T-helper 1 cell treated with Interleukin-12 subunit alpha and Interleukin-12 subunit beta and Interleukin-4 antibody, amounts not matched to agents 30 μg/mL and 1 μg/mL, for 36 hours (primary cell): ENCODE results near the gene E2F8.
A peak's percentile ranks its signal among the peaks of the same experiment; 100 is the strongest.
"Not testable (repeated sequence)": the region's sequence is repeated elsewhere in the genome, so short reads cannot be mapped to it uniquely, and the experiment has no call there.

Experiments used
- H3K27ac Mint-ChIP-seq: one replicate; pipeline ENCODE4 v1.8.0; 2021; ENCODE audit warnings: mild to moderate bottlenecking, mixed read lengths
- H3K27me3 Mint-ChIP-seq: one replicate; pipeline ENCODE4 v1.8.0; 2021; ENCODE audit warnings: low read depth, mixed read lengths
- H3K36me3 Mint-ChIP-seq: one replicate; pipeline ENCODE4 v1.8.0; 2021; ENCODE audit warnings: low read depth, mixed read lengths
- H3K4me1 Mint-ChIP-seq: one replicate; pipeline ENCODE4 v1.8.0; 2021; ENCODE audit warnings: low read depth, mixed read lengths
- H3K4me3 Mint-ChIP-seq: one replicate; pipeline ENCODE4 v1.8.0; 2021; ENCODE audit warnings: mild to moderate bottlenecking, moderate library complexity, mixed read lengths
- H3K9me3 Mint-ChIP-seq: one replicate; pipeline ENCODE4 v1.8.0; 2021; ENCODE audit warnings: mixed read lengths

E2F8 gene, protein sequence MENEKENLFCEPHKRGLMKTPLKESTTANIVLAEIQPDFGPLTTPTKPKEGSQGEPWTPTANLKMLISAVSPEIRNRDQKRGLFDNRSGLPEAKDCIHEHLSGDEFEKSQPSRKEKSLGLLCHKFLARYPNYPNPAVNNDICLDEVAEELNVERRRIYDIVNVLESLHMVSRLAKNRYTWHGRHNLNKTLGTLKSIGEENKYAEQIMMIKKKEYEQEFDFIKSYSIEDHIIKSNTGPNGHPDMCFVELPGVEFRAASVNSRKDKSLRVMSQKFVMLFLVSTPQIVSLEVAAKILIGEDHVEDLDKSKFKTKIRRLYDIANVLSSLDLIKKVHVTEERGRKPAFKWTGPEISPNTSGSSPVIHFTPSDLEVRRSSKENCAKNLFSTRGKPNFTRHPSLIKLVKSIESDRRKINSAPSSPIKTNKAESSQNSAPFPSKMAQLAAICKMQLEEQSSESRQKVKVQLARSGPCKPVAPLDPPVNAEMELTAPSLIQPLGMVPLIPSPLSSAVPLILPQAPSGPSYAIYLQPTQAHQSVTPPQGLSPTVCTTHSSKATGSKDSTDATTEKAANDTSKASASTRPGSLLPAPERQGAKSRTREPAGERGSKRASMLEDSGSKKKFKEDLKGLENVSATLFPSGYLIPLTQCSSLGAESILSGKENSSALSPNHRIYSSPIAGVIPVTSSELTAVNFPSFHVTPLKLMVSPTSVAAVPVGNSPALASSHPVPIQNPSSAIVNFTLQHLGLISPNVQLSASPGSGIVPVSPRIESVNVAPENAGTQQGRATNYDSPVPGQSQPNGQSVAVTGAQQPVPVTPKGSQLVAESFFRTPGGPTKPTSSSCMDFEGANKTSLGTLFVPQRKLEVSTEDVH

DNA sequence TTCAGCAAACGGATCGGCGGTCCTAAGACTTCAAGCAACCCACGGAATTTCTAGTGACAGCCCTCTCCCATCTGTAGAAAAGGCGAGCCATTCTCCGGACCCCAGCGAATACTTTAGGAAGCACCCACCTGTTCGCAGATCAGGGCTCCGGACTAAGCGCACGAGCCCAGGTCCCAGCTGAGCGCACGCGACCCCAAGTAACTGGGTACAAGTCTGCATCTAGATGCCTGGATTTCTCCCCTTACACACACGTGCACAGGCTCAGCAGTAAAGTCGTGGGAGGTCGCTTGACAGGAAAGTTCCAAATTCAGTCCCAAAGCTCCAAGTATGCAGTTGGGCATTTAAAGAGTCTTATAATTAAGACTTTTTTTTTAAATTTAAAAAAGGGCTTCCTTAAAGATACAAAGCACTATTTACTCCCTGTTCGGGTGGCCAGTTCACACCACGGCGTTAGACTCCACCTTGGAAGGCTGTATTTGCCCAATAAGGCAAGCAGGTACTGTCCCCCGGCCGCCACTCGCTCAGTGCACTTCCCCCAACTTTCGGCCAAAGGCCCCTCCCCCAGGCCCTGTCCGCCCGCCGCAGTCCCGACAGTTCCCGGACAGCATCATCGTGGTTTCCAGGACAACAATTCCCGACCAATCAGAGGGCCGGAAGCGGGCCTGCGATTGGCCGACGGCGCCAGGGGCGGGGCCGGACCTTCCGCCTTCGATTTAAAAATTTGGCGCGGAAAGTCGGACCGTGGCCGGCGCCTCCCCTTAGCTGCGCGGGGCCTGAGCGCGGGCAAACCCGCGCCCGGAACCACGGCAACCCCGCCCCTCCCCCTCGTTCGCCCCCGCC is at the start of gene E2F8:
TSS of gene E2F8 (minus strand) at position 526 of the 840 bp plus-strand sequence. CDS start 824 bp downstream, outside the sequence.
- Mint-ChIP-seq H3K27ac (peak within 1 kb of the TSS; percentile 81), H3K4me3 (peak within 1 kb of the TSS; percentile 94)

DNA sequence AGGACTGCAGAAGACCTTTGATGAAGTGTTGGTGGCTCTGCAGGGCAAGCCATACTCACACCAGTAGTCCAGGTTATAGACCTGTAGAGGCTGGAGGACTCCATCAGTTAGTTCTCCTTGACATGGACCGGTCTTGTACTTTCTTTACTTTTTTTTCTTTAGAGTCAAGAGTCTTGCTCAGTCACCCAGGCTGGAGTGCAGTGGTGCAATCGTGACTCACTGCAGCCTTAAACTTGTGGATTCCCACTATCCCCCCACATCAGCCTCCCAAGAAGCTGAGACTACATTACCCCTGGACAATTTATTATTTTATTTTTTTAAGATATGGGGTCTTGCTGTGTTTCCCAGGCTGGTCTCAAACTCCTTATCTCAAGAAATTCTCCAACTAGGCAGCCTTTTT is 49.6 kb upstream of the E2F8 start:
- Mint-ChIP-seq H3K9me3 (no peaks in the 10 kb centered on the region), H3K27ac (no peak overlapping the region), H3K27me3 (peaks cover 15% of the 10 kb centered on the region), H3K4me3 (no peak overlapping the region), H3K4me1 (no peaks in the 10 kb centered on the region), H3K36me3 (no peaks in the 10 kb centered on the region)

More for the DNA sequence above, at the start of gene E2F8:
- H3K9me3 Mint-ChIP-seq: no peaks in the 10 kb centered on the region
- peaks cover 20% of the 10 kb centered on the region for H3K36me3 Mint-ChIP-seq
- H3K4me1 Mint-ChIP-seq: peaks cover 33% of the 10 kb centered on the region
- H3K27me3 Mint-ChIP-seq: peaks cover 16% of the 10 kb centered on the region

- Mint-ChIP-seq H3K27me3 (peaks cover 8% of the 10 kb centered on the region), H3K4me1 (peaks cover 2% of the 10 kb centered on the region), H3K36me3 (no peaks in the 10 kb centered on the region), H3K27ac (no peak overlapping the region), H3K9me3 (no peaks in the 10 kb centered on the region), H3K4me3 (no peak overlapping the region)
These were observed 47.5 kb upstream of the E2F8 start for GRCh38 chr11:19288256-19288655.

GRCh38 chr11:19286411-19286810 is 45.7 kb upstream of the E2F8 start:
- Mint-ChIP-seq H3K4me3 (no peak overlapping the region), H3K36me3 (no peaks in the 10 kb centered on the region), H3K9me3 (no peaks in the 10 kb centered on the region), H3K4me1 (peaks cover 2% of the 10 kb centered on the region), H3K27ac (no peak overlapping the region), H3K27me3 (peaks cover 7% of the 10 kb centered on the region)

DNA sequence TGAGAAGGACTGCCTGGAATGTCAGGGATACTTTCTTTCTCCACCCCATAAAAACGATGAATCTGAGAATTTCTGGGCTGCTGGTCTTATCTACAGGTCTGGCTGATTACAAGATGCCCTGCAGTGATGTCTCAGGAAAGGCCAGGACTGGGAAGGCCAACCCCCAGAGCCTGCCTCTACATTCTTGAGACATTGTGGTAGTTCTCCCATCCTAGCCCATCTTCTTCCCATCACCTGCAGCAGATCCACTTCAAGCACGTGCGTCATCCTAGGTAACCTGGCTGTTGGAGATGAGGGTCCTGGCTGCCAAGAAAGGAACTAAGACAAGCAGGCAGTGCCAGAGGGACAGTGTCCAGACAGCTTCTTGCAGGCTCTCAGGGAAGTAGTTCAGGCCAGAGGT is 44.1 kb upstream of the E2F8 start:
- H3K4me1 Mint-ChIP-seq: peaks cover 2% of the 10 kb centered on the region
- H3K27me3 Mint-ChIP-seq: peaks cover 10% of the 10 kb centered on the region
- H3K9me3 Mint-ChIP-seq: no peaks in the 10 kb centered on the region
- H3K27ac Mint-ChIP-seq: no peak overlapping the region
- H3K36me3 Mint-ChIP-seq: no peaks in the 10 kb centered on the region
- no peak overlapping the region for H3K4me3 Mint-ChIP-seq

- Mint-ChIP-seq H3K27me3 (peaks cover 10% of the 10 kb centered on the region), H3K27ac (no peak overlapping the region), H3K4me1 (peaks cover 2% of the 10 kb centered on the region), H3K4me3 (no peak overlapping the region), H3K36me3 (no peaks in the 10 kb centered on the region), H3K9me3 (no peaks in the 10 kb centered on the region)
These were observed 43.2 kb upstream of the E2F8 start for GRCh38 chr11:19283991-19284390.

DNA sequence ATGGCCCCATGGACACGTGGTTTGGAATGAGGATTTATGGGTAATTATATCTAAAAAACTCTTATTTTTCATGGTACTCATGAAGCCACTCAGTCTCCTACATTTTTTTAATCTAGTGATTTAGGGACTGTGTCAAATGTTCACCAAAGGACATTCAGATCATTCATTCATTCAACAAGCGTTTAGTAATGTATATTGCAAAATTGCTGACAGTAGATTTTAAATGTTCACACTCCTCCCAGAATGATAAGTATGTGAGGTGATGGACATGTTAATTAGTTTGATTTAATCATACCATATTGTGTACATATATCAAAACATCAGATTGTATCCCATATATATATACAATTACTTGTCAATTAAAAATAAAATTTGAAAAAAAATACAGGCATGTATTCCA is 40.8 kb upstream of the E2F8 start:
- Mint-ChIP-seq H3K27me3 (peaks cover 10% of the 10 kb centered on the region), H3K4me1 (peaks cover 2% of the 10 kb centered on the region), H3K36me3 (no peaks in the 10 kb centered on the region), H3K27ac (no peak overlapping the region), H3K9me3 (no peaks in the 10 kb centered on the region), H3K4me3 (no peak overlapping the region)

GRCh38 chr11:19281041-19281440 is 40.3 kb upstream of the E2F8 start:
- H3K27me3 Mint-ChIP-seq: peaks cover 10% of the 10 kb centered on the region
- H3K27ac Mint-ChIP-seq: no peak overlapping the region
- H3K4me1 Mint-ChIP-seq: peaks cover 2% of the 10 kb centered on the region
- H3K9me3 Mint-ChIP-seq: no peaks in the 10 kb centered on the region
- H3K4me3 Mint-ChIP-seq: no peak overlapping the region
- H3K36me3 Mint-ChIP-seq: no peaks in the 10 kb centered on the region

- no peak overlapping the region for H3K27ac Mint-ChIP-seq
These were observed 38.7 kb upstream of the E2F8 start for GRCh38 chr11:19279451-19279850.

GRCh38 chr11:19276859-19277808 is 36.4 kb upstream of the E2F8 start:
- H3K27ac Mint-ChIP-seq: no peak overlapping the region
- no peaks in the 10 kb centered on the region for H3K36me3 Mint-ChIP-seq
- H3K4me1 Mint-ChIP-seq: no peaks in the 10 kb centered on the region
- no peak overlapping the region for H3K4me3 Mint-ChIP-seq
- H3K27me3 Mint-ChIP-seq: peaks cover 14% of the 10 kb centered on the region
- H3K9me3 Mint-ChIP-seq: no peaks in the 10 kb centered on the region

More at GRCh38 chr11:19279451-19279850, 38.7 kb upstream of the E2F8 start:
- Mint-ChIP-seq H3K9me3 (no peaks in the 10 kb centered on the region), H3K36me3 (no peaks in the 10 kb centered on the region), H3K27me3 (peaks cover 10% of the 10 kb centered on the region), H3K4me1 (peaks cover 2% of the 10 kb centered on the region), H3K4me3 (no peak overlapping the region)

DNA sequence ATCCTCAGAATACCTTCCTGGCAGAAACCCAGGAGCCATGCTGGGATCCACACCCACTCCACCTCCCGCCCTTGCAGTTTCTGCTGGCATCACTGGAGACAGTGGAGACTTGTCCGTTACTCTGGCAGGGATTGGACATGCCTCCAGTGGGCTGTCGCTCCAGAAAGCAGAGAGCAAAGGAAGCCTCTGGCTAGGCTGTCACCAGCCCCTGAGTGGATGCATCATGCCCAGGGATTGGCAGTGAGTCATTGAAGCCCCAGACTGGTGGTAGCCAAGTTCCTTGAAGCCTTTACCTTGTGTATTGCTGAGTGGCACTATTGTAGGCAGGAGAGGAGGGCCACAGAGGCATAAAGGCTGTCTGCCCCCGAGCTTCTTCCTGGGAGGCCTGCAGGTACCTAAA is 34.8 kb upstream of the E2F8 start:
- H3K27ac Mint-ChIP-seq: no peak overlapping the region
- H3K4me3 Mint-ChIP-seq: no peak overlapping the region
- H3K27me3 Mint-ChIP-seq: peaks cover 26% of the 10 kb centered on the region
- H3K9me3 Mint-ChIP-seq: no peaks in the 10 kb centered on the region
- H3K36me3 Mint-ChIP-seq: no peaks in the 10 kb centered on the region
- H3K4me1 Mint-ChIP-seq: no peaks in the 10 kb centered on the region

GRCh38 chr11:19273219-19273618 is 32.5 kb upstream of the E2F8 start:
- H3K4me3 Mint-ChIP-seq, H3K4me1 Mint-ChIP-seq, H3K9me3 Mint-ChIP-seq, H3K36me3 Mint-ChIP-seq, H3K27ac Mint-ChIP-seq: not testable (repeated sequence)
- peaks cover 39% of the 10 kb centered on the region for H3K27me3 Mint-ChIP-seq

GRCh38 chr11:19268909-19269308 is 28.2 kb upstream of the E2F8 start:
- Mint-ChIP-seq H3K4me1 (no peaks in the 10 kb centered on the region), H3K9me3 (no peaks in the 10 kb centered on the region), H3K27ac (no peak overlapping the region), H3K4me3 (no peak overlapping the region), H3K36me3 (no peaks in the 10 kb centered on the region), H3K27me3 (peaks cover 48% of the 10 kb centered on the region)
